Measurements from ENCODE around the gene ELMOD3. TPM values are rescaled to one million over a fixed set of nuclear protein-coding genes. Genes with fewer than 3 reads are reported as not detected.

Gene ELMOD3
- total RNA-seq, 1 experiment from 2014 or later: 9.7 TPM

- Mint-ChIP-seq H3K27me3 (ENCODE audit: low read depth) (no peaks in the 10 kb centered on the region), H3K4me1 (peaks cover 19% of the 10 kb centered on the region), H3K9me3 (no peaks in the 10 kb centered on the region), H3K27ac (peak overlapping the region; percentile 44), H3K36me3 (peaks cover 43% of the 10 kb centered on the region), H3K4me3 (no peak overlapping the region)
- TF ChIP-seq GTF2I (CRISPR knock-in tag; conservative IDR thresholded peaks at IDR 0.05): no peak
- no peak for TF ChIP-seq FOXP1 (CRISPR knock-in tag; IDR thresholded peaks at IDR 0.05; ENCODE audit: borderline replicate concordance)
- TF ChIP-seq KAT7 (CRISPR knock-in tag; IDR thresholded peaks at IDR 0.05; ENCODE audit: borderline replicate concordance): no peak
- no peak for TF ChIP-seq CBFB (CRISPR knock-in tag; IDR thresholded peaks at IDR 0.05; ENCODE audit: low read depth)
- TF ChIP-seq MLX (CRISPR knock-in tag; IDR thresholded peaks at IDR 0.05): no peak
- TF ChIP-seq, protein P1, sequence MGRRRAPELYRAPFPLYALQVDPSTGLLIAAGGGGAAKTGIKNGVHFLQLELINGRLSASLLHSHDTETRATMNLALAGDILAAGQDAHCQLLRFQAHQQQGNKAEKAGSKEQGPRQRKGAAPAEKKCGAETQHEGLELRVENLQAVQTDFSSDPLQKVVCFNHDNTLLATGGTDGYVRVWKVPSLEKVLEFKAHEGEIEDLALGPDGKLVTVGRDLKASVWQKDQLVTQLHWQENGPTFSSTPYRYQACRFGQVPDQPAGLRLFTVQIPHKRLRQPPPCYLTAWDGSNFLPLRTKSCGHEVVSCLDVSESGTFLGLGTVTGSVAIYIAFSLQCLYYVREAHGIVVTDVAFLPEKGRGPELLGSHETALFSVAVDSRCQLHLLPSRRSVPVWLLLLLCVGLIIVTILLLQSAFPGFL (CRISPR knock-in tag; IDR thresholded peaks at IDR 0.05; ENCODE audit: borderline replicate concordance): no peak
- no peak for TF ChIP-seq E2F4 (CRISPR knock-in tag; IDR thresholded peaks at IDR 0.05; ENCODE audit: borderline replicate concordance, low read depth)
- no peak for TF ChIP-seq ZNF219 (CRISPR knock-in tag; IDR thresholded peaks at IDR 0.05; ENCODE audit: borderline replicate concordance)
- TF ChIP-seq IRF1 (CRISPR knock-in tag; IDR thresholded peaks at IDR 0.05): no peak
- TF ChIP-seq ARID4B (CRISPR knock-in tag; IDR thresholded peaks at IDR 0.05; ENCODE audit: borderline replicate concordance): no peak
- no peak for TF ChIP-seq ATF1 (CRISPR knock-in tag; IDR thresholded peaks at IDR 0.05)
- TF ChIP-seq ZNF263 (CRISPR knock-in tag; IDR thresholded peaks at IDR 0.05; ENCODE audit: low read depth): no peak
- POLR2A ChIA-PET: interaction anchor here (0.8 kb wide), 1 partner anchor 175 kb away, joined by 3 read pairs; no protein-coding TSS in a partner anchor
- ATAC-seq (no peak), DNase-seq (ENCODE audit: low spot score) (no peak)
- CTCF ChIA-PET: interaction anchor here (0.6 to 3.2 kb wide), 7 partner anchors 9 to 243 kb away, joined by 3 to 15 read pairs (median 4); partner anchors contain the start of gene TCF7L1
Observed at GRCh38 chr2:85309699-85310321, 44.8 kb upstream of the ELMOD3 start.

DNA sequence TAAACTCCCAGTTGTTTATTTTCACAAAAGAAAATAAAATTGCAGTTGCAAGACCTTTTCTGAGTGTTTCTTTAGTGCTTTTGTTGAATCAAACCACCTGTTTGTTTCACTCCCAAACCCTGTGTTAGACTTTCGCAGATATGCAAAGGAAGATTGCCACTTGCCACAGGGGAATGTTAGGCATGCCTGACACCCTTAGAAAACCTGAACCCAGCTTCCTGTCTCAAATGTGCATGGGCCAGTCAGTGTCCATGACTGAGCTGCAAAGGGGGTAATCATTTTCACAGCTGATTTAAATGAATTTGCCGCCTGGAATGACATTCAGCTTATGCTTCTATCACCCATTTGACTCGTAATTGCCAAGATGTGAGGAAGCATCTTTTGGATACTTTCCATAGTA lies 44.2 kb upstream of the ELMOD3 start:
- Mint-ChIP-seq H3K27me3 (ENCODE audit: low read depth) (no peaks in the 10 kb centered on the region), H3K4me1 (peaks cover 19% of the 10 kb centered on the region), H3K27ac (peak overlapping the region; percentile 44), H3K4me3 (no peak overlapping the region), H3K9me3 (no peaks in the 10 kb centered on the region), H3K36me3 (peaks cover 38% of the 10 kb centered on the region)
- ChIA-PET CTCF (interaction anchor here (1.0 to 3.2 kb wide), 4 partner anchors 10 to 244 kb away, joined by 3 to 15 read pairs (median 12); partner anchors contain the start of gene TCF7L1), POLR2A (no interaction called here)
- no peak for DNase-seq (ENCODE audit: low spot score)
- no peak for ATAC-seq
- no peak for TF ChIP-seq ATF2 (CRISPR knock-in tag; IDR thresholded peaks at IDR 0.05; ENCODE audit: borderline replicate concordance, low read depth)
- TF ChIP-seq AR (CRISPR knock-in tag; IDR thresholded peaks at IDR 0.05): no peak
- TF ChIP-seq HMGA2 (CRISPR knock-in tag; IDR thresholded peaks at IDR 0.05): no peak
- TF ChIP-seq, protein P2, sequence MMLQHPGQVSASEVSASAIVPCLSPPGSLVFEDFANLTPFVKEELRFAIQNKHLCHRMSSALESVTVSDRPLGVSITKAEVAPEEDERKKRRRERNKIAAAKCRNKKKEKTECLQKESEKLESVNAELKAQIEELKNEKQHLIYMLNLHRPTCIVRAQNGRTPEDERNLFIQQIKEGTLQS (CRISPR knock-in tag; conservative IDR thresholded peaks at IDR 0.05): no peak
- no peak for TF ChIP-seq JAZF1 (CRISPR knock-in tag; IDR thresholded peaks at IDR 0.05)
- no peak for TF ChIP-seq PRRX2 (CRISPR knock-in tag; IDR thresholded peaks at IDR 0.05)
- no peak for TF ChIP-seq ZNF671 (CRISPR knock-in tag; IDR thresholded peaks at IDR 0.05)
- TF ChIP-seq, protein P3, sequence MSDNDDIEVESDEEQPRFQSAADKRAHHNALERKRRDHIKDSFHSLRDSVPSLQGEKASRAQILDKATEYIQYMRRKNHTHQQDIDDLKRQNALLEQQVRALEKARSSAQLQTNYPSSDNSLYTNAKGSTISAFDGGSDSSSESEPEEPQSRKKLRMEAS (CRISPR knock-in tag; IDR thresholded peaks at IDR 0.05): no peak
- TF ChIP-seq OVOL2 (CRISPR knock-in tag; IDR thresholded peaks at IDR 0.05; ENCODE audit: borderline replicate concordance): no peak
